Activated naive CD8-positive, alpha-beta T cell treated with anti-CD3 and anti-CD28 coated beads, Interleukin-2, amount 50 U/mL, for 24 hours (primary cell): ENCODE results near the gene ZBTB34.

ENCODE experiments used
- ATAC-seq: fragments of 150-1000 bp; cut with Tn5 transposase; one replicate; pipeline ENCODE4 v1.10.0; 2021
- DNase-seq: peaks from one replicate; pipeline ENCODE4 v3.0.0; 2021
- H3K27ac Mint-ChIP-seq: one replicate; pipeline ENCODE4 v1.8.0; 2021; ENCODE audit warnings: mild to moderate bottlenecking, mixed read lengths
- H3K27me3 Mint-ChIP-seq: one replicate; pipeline ENCODE4 v1.8.0; 2021; ENCODE audit warnings: mixed read lengths
- H3K36me3 Mint-ChIP-seq: one replicate; pipeline ENCODE4 v1.8.0; 2021; ENCODE audit warnings: low read depth, mixed read lengths
- H3K4me1 Mint-ChIP-seq: one replicate; pipeline ENCODE4 v1.8.0; 2021; ENCODE audit warnings: mixed read lengths
- H3K4me3 Mint-ChIP-seq: one replicate; pipeline ENCODE4 v1.8.0; 2021; ENCODE audit warnings: mild to moderate bottlenecking, moderate library complexity, mixed read lengths
- H3K9me3 Mint-ChIP-seq: one replicate; pipeline ENCODE4 v1.8.0; 2021; ENCODE audit warnings: mixed read lengths

ZBTB34 gene

DNA sequence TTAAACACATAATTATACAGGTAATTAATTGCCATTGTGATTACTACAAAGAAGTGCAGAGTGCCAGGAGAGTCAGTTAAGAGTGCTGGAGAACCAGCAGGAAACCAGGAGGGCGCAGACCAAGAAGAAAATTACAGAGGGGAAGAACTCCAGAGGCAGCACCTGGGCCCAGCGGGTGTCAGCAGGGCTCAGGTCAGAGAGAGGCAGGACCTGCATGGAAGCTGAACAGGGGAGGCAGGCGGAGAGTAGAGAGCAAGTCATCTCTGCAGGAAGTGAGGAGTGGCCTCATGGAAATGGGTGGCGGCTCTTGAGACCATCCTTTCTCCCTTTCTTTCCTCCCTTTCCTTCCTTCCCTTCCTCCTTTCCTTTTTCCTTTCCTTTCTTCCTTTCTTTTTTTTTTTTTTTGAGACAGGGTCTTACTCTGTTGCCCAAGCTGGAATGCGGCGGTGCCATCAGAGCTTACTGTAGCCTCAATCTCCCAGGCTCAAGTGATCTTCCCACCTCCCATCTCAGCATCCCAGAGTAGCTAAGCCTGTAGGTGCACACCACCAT lies 4.0 kb upstream of the ZBTB34 start:
- H3K4me3 Mint-ChIP-seq, result no peak overlapping the region
- H3K27me3 Mint-ChIP-seq, result peaks cover 25% of the 10 kb centered on the region
- H3K9me3 Mint-ChIP-seq, result no peaks in the 10 kb centered on the region
- no peaks in the 10 kb centered on the region for H3K36me3 Mint-ChIP-seq
- H3K27ac Mint-ChIP-seq, result no peak overlapping the region
- H3K4me1 Mint-ChIP-seq, result peaks cover 6% of the 10 kb centered on the region
- ATAC-seq (no peak), DNase-seq (no peak)

- no peak overlapping the region for H3K4me3 Mint-ChIP-seq
- H3K9me3 Mint-ChIP-seq, result no peaks in the 10 kb centered on the region
- H3K4me1 Mint-ChIP-seq, result peaks cover 16% of the 10 kb centered on the region
- no peaks in the 10 kb centered on the region for H3K36me3 Mint-ChIP-seq
- H3K27me3 Mint-ChIP-seq, result peaks cover 16% of the 10 kb centered on the region
- no peak overlapping the region for H3K27ac Mint-ChIP-seq
- no peak for DNase-seq
- no peak for ATAC-seq
Measured at GRCh38 chr9:126857261-126857960, 3.0 kb upstream of the ZBTB34 start.

- no peak for ATAC-seq
- peaks cover 3% of the 10 kb centered on the region for H3K27me3 Mint-ChIP-seq
- peak overlapping the region; percentile 84 for H3K27ac Mint-ChIP-seq
- H3K9me3 Mint-ChIP-seq, result no peaks in the 10 kb centered on the region
- H3K4me3 Mint-ChIP-seq, result peak overlapping the region; percentile 78
- no peak for DNase-seq
- H3K36me3 Mint-ChIP-seq, result no peaks in the 10 kb centered on the region
- H3K4me1 Mint-ChIP-seq, result peaks cover 25% of the 10 kb centered on the region
Measured at GRCh38 chr9:126859111-126859510, 1.3 kb upstream of the ZBTB34 start.

DNA sequence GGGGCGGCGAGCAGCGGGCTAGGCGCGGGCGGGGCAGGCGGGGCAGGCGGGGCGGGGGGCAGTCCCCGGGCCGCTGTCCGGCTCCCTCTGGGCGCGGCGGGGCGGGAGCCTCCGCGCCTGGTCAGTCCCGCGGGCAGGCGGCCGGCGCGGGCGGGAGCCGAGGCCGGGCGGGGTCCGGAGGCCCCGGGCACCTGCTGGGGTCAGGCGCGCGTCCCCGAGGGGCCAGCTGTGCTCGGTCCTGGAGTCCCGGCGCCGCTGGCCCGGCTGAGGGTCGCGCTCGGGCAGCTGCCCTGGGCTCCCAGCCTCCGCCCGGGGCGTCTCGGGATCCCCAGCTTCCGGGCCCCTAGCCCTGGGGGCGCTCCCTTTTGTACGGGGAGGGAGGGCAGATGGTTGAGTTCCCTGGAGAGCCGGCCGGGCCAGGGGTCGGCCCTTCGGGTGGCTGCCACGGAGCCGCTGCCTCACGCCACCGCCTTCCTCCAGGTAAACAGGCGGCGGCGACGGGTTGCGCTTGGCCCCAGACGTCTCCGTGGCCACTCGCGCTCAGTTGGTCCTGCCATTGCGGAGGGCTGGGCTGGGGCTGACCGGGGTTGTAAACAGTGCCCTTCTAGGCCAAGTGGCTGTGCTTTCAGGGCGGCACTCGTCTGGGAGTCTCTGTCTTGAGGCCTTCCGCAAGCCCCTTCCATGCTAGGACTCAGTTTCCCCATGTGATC lies 473 bp downstream of the ZBTB34 start:
- peak; percentile 32 for DNase-seq
- H3K36me3 Mint-ChIP-seq, result peaks cover 8% of the 10 kb centered on the region
- peaks cover 25% of the 10 kb centered on the region for H3K4me1 Mint-ChIP-seq
- H3K27ac Mint-ChIP-seq, result peak overlapping the region; percentile 70
- H3K4me3 Mint-ChIP-seq, result peak overlapping the region; percentile 82
- H3K27me3 Mint-ChIP-seq, result peaks cover 3% of the 10 kb centered on the region
- ATAC-seq, result peak; percentile 31
- H3K9me3 Mint-ChIP-seq, result no peaks in the 10 kb centered on the region

- DNase-seq, result no peak
- no peak for ATAC-seq
Measured at GRCh38 chr9:126861707-126862103, 1.3 kb downstream of the ZBTB34 start.

GRCh38 chr9:126862104-126862761 lies 1.8 kb downstream of the ZBTB34 start:
- H3K9me3 Mint-ChIP-seq, result no peaks in the 10 kb centered on the region
- DNase-seq (no peak), ATAC-seq (no peak)
- H3K4me3 Mint-ChIP-seq, result peak overlapping the region; percentile 82
- H3K36me3 Mint-ChIP-seq, result peaks cover 20% of the 10 kb centered on the region
- H3K4me1 Mint-ChIP-seq, result peaks cover 27% of the 10 kb centered on the region
- H3K27me3 Mint-ChIP-seq, result no peaks in the 10 kb centered on the region
- H3K27ac Mint-ChIP-seq, result peak overlapping the region; percentile 5

More at GRCh38 chr9:126861707-126862103, 1.3 kb downstream of the ZBTB34 start:
- Mint-ChIP-seq H3K4me1 (peaks cover 26% of the 10 kb centered on the region), H3K4me3 (peak overlapping the region; percentile 82), H3K9me3 (no peaks in the 10 kb centered on the region), H3K36me3 (peaks cover 15% of the 10 kb centered on the region), H3K27ac (peak overlapping the region; percentile 70), H3K27me3 (no peaks in the 10 kb centered on the region)

GRCh38 chr9:126864771-126865170 lies 4.3 kb downstream of the ZBTB34 start:
- Mint-ChIP-seq H3K4me3 (no peak overlapping the region), H3K36me3 (peaks cover 26% of the 10 kb centered on the region), H3K4me1 (peaks cover 38% of the 10 kb centered on the region), H3K27ac (no peak overlapping the region), H3K27me3 (no peaks in the 10 kb centered on the region), H3K9me3 (no peaks in the 10 kb centered on the region)
- no peak for ATAC-seq
- no peak for DNase-seq

- no peak overlapping the region for H3K4me3 Mint-ChIP-seq
- H3K36me3 Mint-ChIP-seq, result peaks cover 26% of the 10 kb centered on the region
- H3K9me3 Mint-ChIP-seq, result no peaks in the 10 kb centered on the region
- DNase-seq (no peak), ATAC-seq (no peak)
- no peak overlapping the region for H3K27ac Mint-ChIP-seq
- H3K27me3 Mint-ChIP-seq, result no peaks in the 10 kb centered on the region
- peaks cover 23% of the 10 kb centered on the region for H3K4me1 Mint-ChIP-seq
Measured at GRCh38 chr9:126869368-126869767, 8.9 kb downstream of the ZBTB34 start.

GRCh38 chr9:126872516-126872915 lies 12.1 kb downstream of the ZBTB34 start:
- H3K4me3 Mint-ChIP-seq, result no peak overlapping the region
- DNase-seq (no peak), ATAC-seq (no peak)
- peaks cover 7% of the 10 kb centered on the region for H3K36me3 Mint-ChIP-seq
- H3K4me1 Mint-ChIP-seq, result peaks cover 35% of the 10 kb centered on the region
- no peak overlapping the region for H3K27ac Mint-ChIP-seq
- no peaks in the 10 kb centered on the region for H3K27me3 Mint-ChIP-seq
- H3K9me3 Mint-ChIP-seq, result no peaks in the 10 kb centered on the region

- no peak overlapping the region for H3K4me3 Mint-ChIP-seq
- no peaks in the 10 kb centered on the region for H3K9me3 Mint-ChIP-seq
- peaks cover 28% of the 10 kb centered on the region for H3K4me1 Mint-ChIP-seq
- H3K36me3 Mint-ChIP-seq, result peaks cover 8% of the 10 kb centered on the region
- ATAC-seq (no peak), DNase-seq (no peak)
- H3K27me3 Mint-ChIP-seq, result no peaks in the 10 kb centered on the region
- no peak overlapping the region for H3K27ac Mint-ChIP-seq
Measured at GRCh38 chr9:126874546-126875314, 14.3 kb downstream of the ZBTB34 start.

DNA sequence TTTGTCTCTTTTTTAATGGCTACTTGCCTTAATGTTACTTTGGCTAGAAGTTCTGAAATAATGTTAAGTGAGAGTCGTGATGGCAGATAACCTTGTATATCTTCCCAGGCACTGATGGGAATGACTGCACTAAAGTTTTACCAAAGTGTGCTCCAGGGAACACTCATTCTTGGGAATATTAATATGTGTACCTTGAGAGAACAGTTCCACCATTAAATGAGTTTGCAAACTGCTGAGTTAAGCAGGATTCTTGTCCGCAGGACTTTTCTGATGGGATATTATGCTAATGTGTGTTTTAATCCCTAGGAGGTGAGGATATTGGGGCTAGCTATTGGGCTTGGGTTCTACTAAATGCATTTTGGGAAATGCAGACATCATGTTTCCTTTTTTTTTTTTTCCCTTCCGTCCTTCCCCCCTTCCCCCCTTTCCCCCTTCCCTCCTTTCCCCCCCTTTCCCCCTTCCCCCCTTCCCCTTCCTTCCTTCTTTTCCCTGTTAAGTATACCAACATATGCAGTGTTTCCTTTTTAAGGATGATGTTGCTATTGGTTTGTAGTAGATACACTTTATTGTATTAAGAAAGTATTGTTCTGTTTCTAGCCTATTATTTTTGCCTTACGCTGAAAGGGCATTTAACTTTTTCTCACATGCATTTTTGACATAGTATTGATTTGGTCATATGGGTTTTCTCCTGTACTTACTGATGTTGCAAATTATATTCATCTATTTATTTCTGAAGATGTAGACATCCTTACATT lies 15.5 kb downstream of the ZBTB34 start:
- H3K36me3 Mint-ChIP-seq, result peaks cover 12% of the 10 kb centered on the region
- ATAC-seq, result no peak
- H3K27ac Mint-ChIP-seq, result peak overlapping the region; percentile 38
- no peaks in the 10 kb centered on the region for H3K27me3 Mint-ChIP-seq
- H3K4me3 Mint-ChIP-seq, result no peak overlapping the region
- DNase-seq, result no peak
- peaks cover 28% of the 10 kb centered on the region for H3K4me1 Mint-ChIP-seq
- H3K9me3 Mint-ChIP-seq, result no peaks in the 10 kb centered on the region

GRCh38 chr9:126876531-126876930 lies 16.1 kb downstream of the ZBTB34 start:
- no peaks in the 10 kb centered on the region for H3K27me3 Mint-ChIP-seq
- no peak overlapping the region for H3K4me3 Mint-ChIP-seq
- no peaks in the 10 kb centered on the region for H3K9me3 Mint-ChIP-seq
- peaks cover 12% of the 10 kb centered on the region for H3K36me3 Mint-ChIP-seq
- ATAC-seq (no peak), DNase-seq (no peak)
- peaks cover 28% of the 10 kb centered on the region for H3K4me1 Mint-ChIP-seq
- peak overlapping the region; percentile 38 for H3K27ac Mint-ChIP-seq

DNA sequence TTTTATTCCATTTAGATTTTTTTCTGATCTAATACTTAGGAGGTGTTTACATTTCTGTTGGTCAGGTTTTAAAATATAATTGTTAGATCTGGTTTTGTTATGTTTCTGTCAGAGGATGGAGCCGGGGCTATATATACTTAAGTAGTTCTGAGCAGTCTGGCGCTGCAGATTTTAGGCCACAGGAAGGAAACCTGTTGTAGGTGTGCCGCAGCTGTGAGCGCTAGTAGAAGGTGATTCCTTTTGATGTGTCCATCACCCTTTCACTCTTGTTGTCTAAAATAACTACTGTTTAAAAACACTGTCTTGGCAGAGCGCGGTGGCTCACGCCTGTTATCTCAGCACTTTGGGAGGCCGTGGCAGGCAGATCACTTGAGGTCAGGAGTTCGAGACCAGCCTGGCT lies 17.0 kb downstream of the ZBTB34 start:
- Mint-ChIP-seq H3K27me3 (no peaks in the 10 kb centered on the region), H3K27ac (peak overlapping the region; percentile 7), H3K36me3 (peaks cover 15% of the 10 kb centered on the region), H3K9me3 (no peaks in the 10 kb centered on the region), H3K4me3 (no peak overlapping the region), H3K4me1 (peaks cover 24% of the 10 kb centered on the region)
- DNase-seq, result no peak
- ATAC-seq, result no peak
